GF-D8 (cell line): ENCODE results near the gene PRICKLE1.

Experiments
- DNase-seq: peaks from one replicate; lab custom pipeline; 2025; lab: John Stamatoyannopoulos, UW

PRICKLE1 gene

DNA sequence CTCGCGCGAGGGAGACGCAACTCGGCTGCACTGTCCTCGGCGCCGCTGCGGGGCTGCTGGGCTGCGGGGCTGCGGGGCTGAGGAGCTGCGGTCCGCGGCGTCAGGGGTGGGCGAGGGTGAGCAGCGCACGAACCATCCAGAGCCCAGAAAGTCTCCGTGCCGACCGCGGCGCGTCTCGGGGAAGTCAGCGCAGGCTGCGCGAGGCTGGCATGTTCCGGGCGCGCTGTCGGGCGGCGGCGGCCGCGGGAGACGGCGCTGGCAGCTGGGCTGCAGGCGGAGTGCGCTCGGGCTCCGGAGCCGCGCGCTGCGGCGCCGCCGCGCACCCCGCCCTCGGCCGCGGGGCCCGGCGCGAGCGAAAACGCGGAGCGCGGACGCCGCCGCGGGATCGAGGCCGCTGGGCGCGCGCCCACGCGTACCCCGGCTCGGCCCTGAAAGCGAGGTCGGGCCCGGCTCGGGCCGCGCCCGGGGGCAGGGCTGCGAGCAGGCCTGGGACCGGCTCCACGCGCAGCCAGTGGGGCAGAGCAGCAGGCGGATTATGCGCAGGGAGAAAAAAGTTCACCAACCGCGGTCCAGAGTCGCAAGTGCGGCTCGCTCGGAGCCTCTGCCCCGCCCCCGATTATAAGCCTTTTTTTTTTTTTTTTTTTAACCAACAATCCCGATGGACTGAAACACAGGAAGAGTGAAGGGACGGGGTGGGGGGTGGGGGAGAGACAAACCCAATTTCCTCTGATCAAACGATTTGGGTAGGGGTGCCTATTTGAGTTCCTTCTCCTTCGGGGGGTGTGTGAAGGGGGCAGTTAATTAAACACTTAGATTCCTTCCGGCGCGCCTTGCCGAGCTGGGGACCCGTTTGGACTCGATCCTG, at the start of gene PRICKLE1:
Gene PRICKLE1 (minus strand): TSS at position 282 of the 865 bp plus-strand sequence. CDS start 117,230 bp downstream, outside the sequence.
- no peak for DNase-seq

DNA sequence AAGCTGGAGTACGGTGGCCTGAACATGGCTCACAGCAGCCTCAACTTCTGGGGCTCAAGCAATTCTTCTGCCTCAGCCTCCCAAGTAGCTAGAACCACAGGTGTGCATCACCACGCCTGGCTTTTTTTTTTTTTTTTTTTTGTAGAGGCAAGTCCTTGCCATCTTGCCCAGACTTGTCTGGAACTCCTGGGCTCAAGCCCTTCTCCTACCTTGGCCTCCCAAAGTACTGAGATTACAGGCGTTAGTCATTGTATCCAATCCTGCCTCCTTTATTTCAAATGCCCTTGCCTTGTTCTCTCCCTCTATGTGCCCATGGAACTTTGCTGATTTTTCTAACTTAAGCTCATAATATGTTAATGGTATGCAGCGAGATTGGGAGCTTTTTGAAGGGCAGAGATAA, 49.2 kb upstream of the PRICKLE1 start:
- no peak for DNase-seq

DNA sequence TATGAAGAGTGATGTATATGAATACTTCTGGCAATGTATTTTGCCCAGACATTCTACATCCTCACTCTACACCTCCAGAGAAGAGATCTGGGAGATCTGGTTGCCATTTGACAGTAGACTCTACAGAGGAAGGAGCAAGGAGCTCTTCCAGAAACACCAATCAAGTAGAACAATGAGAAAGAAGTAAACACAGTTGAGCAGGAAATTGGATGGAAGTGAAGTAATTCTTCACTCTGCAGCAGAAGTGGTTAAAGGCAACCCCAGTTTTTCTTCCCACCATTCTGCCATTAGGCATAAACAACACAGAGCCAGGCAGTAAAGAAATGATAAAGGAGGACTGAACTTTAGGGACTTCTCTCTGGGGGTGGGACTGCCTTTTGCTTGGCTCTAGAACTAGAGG, 48.5 kb upstream of the PRICKLE1 start:
- DNase-seq = no peak

DNA sequence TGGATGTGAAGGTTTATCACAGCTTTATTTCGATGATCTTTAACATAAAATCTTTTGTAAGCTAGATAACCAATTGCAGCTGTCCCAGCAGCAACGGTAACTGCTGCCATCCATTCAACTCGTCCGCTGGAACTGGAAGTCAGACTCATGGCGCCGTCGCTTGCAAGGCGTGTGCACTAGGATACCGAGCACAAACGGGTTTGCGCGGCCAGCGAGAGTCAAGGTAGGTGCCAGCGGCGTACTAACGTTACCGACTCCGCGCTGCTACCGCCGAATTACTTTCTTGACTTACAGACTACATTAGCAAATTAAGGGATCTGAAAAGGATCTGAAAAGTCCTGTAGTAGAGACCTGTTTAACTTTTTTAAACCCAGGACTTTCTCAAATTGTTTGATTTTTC, 47.4 kb upstream of the PRICKLE1 start:
- DNase-seq = no peak

DNA sequence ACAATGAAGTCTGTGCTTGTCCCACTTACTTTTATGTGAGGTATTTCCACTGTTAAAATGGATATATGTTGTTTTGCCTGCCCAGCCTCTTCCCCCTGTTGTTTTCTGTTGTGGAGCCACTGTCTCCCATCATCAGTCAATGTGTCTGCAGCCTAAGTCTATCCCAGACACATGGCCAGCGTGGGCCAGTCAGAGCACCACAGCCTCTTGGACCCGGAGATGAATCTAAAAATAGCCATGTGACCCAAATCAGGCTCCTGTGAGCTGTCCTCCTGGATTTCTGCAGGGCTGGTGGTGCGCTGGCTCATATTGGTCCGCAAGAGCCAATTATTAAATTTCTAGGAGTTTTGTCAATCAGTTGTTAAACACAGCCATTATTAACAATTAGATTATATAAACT, 44.0 kb upstream of the PRICKLE1 start:
- no peak for DNase-seq

DNA sequence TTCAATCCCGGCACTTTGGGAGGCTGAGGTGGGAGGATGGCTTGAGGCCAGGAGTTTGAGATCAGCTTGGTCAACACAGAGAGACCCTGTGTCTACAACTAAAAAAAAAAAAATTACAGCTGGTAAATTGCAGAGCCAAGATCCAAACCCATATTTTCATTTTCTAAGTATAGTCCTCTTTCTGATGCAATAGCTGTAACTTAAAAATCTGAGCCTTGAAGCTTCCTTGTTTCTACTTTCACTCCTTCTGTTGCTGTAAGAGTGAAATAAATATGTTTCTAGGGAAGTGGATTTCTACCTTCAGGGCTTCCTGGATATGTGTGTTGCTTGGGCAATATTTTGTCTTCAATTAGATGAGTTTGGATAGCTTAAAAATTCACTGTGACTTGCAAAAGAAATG, 42.0 kb upstream of the PRICKLE1 start:
- no peak for DNase-seq

DNA sequence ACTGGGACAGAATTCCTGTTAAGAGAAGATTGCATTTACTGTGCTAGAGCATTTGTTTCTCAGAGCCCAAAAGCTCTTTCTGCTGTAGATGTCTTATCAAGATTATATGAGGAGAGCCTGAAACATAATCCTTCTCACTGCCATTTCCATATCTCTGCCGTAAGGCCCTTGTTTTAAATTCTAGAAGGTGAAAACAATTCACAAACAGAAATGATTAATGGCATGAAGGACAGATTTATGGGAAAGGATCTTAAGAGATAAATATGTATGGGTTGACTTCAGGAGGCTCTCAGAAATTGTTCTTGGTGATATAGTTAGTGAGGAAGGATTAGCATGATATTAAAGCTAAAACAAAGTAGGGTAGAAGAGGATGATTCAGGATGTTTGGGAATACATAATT, 40.8 kb upstream of the PRICKLE1 start:
- no peak for DNase-seq

DNA sequence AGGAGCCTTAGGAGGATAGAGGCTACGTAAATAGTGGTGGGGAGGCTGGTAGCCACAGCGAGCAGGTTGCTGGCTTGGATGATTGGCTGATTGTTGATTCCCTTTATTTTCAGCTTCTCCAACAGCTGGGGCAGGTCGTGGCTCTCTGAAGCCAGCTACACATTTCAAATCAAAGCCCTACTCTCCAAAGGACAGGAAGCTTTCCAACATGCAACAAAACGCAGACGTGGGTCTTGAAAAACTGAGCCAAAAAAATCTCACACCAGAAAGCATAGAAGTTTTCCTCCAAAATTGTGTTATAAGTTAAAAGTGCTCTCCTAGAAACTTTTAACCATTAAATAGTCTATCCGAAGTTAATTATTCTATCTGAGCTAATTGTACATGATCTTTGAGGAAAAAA, 37.6 kb upstream of the PRICKLE1 start:
- DNase-seq = no peak

DNA sequence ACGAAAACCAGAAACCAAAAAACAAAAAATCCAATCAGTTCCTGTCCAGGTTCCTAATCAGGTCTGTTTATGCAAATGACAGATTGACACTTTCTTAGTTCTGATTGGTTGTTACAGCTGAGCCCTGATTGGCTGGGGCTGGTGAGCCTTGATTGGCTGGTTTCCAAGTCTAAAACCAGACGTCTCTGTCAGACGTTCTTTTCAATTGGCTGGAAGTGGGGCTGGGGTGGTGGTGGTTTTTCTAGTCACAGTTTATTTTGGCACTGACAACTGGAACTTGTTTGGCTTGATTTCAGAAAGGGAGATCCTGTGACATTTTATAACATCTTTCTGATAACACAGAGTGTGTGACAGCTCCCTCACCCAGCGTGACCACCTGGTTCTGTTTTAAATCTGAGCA, 36.1 kb upstream of the PRICKLE1 start:
- no peak for DNase-seq

DNA sequence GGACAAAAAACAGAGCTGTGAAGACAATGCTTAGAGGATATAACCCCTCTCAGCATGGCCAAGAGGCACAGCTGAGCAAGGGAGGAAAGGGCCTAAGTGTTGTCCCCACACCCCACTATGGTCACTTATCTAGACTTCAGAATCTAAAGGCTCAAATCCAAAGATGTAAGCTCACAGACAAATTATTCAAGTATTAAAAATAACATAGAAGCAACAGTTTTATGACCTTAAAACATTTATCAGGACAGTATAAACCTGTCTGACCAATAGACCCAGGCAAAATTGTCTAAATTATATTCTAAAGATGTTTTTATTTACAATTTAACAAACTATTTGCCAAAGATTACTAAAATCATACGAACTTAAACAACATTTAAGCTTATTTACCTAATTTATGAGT, 28.1 kb upstream of the PRICKLE1 start:
- DNase-seq = no peak

DNA sequence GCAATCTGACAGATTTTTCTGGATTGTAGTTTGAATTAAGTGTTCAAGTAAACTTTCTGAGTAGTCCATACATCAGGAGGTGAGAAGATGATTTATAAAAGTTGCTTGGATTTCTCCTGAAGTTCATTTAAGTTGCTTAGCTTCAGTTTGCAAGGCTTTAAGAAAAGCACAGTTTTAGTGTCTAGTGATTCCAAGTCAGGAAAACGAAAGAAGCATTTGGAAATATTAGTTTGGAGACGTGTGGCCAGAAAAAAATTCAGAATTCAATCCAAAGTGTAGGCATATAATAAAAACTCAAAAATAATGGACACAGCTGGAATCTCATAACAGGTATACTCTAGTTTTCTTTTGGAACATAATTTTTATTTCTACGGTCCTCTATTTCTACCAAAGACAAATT, 25.5 kb upstream of the PRICKLE1 start:
- no peak for DNase-seq

DNA sequence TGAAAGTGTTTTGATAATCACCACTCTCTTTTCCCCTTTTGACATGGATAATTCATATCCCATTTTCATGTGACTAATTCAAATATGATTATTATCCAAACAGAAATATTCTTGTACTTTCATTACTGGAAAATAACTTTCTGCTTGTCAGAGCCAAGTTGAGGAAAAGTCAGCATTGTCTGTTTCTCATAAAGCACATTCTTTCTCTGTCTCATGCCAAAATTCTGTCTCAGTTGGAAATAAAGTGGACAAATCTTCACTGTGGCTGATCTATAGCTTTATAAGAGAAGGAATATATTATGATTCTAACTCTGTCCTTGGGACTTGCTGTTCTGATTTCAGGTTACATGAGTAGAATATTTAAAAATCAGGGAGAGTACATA, 22.7 kb upstream of the PRICKLE1 start:
- no peak for DNase-seq

DNA sequence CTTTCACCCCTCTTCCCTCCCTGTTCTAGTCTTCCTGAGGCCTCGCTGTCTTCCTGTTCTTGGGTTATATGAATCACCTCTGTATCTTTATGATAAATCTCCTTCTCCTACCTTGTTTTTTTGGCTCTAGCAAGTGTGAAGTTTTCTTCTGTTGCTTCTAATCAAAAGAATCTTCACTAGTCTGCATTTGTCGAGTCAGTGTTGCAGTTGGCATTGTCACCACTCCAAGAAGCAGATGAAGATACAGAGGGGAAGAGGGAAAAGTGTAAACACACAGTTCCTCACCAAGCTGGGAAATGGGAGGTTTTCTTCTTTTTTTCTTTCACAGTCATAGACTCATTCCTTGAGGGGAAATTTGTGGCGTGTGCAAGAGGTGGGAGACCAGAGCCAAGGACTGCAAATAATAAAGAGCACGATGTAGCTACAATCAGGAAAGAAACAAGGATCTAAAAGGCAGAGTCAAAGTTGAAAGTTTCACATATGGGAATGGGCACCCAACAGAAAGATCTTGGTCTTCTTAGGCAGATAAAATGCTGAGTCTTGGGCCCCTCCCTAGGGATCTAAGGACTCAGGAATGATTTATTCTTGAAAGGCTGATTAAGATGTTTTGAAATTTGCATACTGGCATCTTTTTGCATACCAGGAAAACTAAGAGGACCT, 22.2 kb upstream of the PRICKLE1 start:
- DNase-seq = no peak

DNA sequence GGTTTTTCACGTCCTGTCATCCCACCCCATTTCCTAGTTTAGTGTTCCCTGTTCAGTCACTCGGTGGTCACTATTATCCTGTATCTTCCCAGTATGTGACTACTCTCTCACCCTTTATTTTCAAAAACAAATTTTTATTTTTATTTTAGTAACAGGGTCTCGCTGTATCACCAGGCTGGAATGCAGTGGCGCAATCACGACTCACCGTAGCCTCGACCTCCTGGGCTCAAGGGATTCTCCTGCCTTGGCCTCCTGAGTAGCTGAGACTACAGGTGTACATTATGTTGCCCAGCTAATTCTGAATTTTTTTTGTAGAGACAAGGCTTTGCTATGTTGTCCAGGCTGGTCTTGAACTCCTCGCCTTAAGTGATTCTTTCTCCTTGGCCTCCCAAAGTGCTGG, 20.1 kb upstream of the PRICKLE1 start:
- DNase-seq = no peak

DNA sequence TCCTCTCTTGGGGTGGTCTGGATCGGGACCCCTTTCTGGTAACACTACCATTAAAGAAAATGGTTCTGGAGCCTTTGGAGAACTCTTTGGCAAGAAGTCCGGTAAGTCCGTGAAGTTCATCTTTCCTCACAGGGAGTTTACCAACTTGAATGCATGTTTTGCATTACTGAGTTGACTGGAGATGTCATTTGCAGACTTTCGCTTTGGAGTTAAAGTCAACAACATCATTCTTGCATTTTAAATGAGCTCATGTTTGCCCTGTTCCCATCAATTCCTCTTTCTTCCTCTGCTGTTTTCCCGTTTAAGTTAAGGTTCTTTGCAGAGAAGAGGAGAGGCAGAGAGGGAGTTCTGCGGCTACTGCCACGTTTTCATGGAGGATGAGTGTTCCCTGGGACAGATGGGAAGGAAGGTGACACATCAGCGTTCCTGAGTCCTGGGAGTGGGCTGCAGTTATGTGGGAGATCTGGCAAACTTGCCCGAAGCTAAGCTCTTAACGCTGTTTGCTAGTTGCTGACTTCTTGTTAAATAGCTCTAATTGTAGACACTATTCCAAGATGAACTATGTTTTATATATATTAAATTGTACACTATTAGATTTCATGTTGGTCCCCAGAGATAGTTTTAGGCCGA, 18.8 kb upstream of the PRICKLE1 start:
- DNase-seq = no peak

DNA sequence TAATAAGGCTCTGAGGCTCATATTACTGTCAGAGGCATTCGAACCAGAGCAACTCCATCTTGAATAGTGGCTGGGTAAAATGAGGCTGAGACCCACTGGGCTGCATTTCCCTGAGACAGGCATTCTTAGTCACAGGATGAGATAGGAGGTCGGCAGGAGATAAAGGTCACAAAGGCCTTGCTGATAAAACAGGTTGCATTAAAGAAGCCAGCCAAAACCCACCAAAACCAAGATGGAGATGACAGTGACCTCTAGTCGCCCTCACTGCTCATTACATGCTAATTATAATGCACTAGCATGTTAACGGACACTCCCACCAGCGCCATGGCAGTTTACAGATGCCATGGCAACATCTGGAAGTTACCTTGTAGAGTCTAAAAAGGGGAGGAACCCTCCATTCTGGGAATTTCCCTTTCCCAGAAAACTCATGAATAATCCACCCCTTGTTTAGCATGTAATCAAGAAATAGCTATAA, 18.1 kb upstream of the PRICKLE1 start:
- no peak for DNase-seq

DNA sequence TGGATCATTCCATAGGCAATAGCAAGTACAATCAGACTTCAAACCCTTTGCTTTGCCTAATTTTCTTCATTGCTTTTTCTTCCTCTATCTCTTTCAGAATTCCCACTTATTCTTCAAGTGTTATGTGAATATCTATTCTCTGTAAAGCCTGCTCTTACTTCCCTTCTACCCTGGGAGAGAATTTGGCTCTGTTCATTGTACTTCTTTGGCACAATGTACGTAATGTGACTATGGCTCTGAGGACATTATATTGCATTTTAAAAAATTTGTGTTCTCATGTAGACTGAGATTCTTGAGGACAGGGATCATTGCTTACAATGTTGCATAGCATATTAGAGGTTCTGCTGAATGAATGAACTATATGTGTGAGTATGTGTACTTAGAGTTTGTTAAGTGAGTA, 16.9 kb upstream of the PRICKLE1 start:
- DNase-seq = no peak

DNA sequence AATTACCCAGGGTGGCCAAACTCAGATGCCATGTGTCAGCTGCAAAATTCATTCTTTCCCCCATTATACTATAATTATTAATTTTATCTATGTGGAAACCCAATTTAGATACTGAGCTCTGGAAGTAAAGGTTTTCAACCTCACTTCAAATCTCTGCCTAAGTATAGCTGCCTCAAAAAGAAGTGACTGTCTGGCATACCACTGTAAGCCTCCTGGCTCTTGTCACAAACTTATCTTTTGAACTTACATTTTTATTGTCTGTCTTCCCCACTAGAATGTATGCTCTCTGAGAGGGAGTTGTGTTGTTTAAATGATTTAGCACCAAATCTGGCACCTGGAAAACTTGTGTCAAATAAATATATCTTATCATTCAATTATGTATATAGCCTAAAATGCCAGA, 16.1 kb upstream of the PRICKLE1 start:
- DNase-seq = no peak

DNA sequence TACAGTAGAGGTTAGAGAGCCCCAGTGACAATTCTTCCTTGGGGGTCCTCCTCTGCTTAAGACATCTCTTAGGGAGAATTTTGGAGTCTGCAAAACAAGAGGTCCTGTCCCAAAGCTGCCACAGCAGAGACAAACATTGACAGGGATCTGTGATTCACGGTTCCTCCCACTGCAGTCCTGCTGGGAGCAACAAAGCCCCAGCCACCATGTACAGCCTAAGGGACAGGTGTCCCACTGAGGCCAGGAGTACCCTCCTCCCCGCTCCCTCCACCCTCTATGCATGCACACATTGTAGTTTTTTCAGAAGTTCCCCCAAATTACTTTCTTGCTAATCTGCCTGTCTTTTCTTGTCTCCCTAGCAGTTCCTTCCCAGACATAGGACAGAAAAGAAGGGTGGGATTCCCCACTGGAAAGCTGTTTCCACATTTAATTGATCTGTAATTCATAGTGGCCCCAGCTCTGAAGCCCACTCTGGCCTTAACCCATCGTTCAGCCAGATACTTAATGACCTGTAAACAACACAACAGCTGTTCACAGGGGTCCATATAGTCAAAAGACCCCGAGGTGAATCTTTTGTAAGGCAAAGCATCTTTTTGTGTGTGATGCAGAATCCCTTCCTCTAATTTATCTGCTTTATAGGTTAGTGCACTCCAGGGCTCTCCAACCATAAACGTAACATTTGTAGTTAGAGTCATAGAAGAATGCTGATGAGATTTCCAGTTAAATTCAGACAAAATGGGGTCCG, 13.9 kb upstream of the PRICKLE1 start:
- no peak for DNase-seq

DNA sequence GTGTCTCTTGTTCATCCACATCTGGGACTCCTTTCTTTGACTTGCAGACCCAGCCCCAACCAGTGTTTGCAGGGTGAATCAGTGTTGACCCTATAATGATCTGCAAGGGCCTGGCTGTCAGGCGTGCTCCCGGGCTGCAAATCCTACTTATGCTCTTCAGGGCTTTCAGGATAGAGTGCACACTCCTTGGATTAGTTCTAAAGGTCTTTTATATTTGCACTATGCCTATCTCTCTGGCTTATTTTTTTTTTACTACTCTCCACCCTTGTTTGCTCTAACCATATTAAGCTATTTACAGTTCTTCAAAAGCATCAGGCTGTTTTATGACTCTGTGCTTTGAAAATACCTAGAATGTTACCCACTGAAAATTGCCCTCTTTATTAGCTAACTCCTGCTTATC, 4.3 kb upstream of the PRICKLE1 start:
- no peak for DNase-seq

DNA sequence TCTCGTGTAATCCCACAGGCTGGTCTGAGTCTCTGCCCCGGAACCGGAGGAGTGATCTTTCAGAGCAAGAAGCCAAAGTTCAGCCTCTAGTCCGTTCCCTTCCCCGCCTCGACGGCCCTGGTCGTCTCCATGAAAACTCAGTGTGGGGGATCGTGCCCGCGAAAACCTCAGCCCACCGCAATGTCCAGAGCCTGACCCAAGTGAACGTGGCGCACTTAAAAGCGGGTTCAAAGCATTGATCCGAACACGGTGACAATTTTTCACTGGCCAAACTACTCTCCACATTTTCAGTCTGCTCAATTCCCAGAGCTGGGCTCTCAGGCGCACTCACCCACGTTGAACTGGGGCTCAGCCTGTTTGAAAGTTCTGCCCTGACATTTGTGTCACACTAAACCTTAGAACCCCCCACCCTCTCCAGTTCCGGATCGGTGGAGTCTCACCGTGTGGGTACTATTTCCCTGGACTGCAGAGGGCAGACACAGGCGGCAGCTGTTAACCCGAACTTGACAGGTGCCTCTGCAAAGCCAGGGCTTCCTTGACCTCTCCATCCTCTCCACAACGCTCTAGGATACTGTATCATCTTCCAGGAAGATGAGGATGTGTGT, 886 bp upstream of the PRICKLE1 start:
- no peak for DNase-seq
